ENCODE results near the gene SEC24D. TPM values are rescaled to one million over a fixed set of nuclear protein-coding genes. Genes with fewer than 3 reads are reported as not detected.

Gene SEC24D
- total and polyA plus RNA-seq, 2 of the 8 experiments (the other 6 are each of a cell fraction or from before 2014, with no cell fraction given) = 28.9 to 91.6 TPM

- no peaks in the 10 kb centered on the region for H3K23me2 ChIP-seq (ENCODE audit: low read depth, low read length)
- no peaks in the 10 kb centered on the region for H3K4me1 ChIP-seq (replicated peaks in 1 of 4; ENCODE audit: control insufficient read depth in 3 of 4, insufficient read depth in 4 of 4, low read length in 3 of 4)
- WGBS, 2 experiments (ENCODE audit: extremely low coverage in 1 of 2, insufficient coverage in 1 of 2, insufficient read length in 1 of 2, insufficient replicate concordance in 2 of 2, low coverage in 1 of 2, low lambda C conversion rate in 2 of 2, missing lambda C conversion rate in 1 of 2) = 48% methylated on average over 1 of the region's 1 CpG; no CpG with 5 or more reads in 1 of the 2 experiments
- CTCF ChIA-PET (ENCODE audit: partially characterized antibody) = interaction anchor here (0.6 to 2.9 kb wide), 9 partner anchors 11 to 153 kb away, joined by 3 to 14 read pairs (median 3); partner anchors contain the start of gene SYNPO2
- H3K23ac ChIP-seq (ENCODE audit: insufficient read length) = no peak overlapping the region
- H3K9me3 ChIP-seq (ENCODE audit: insufficient read depth in 2 of 2, low read depth in 1 of 2, low read length in 1 of 2) = no peaks in the 10 kb centered on the region
- H3K4me3 ChIP-seq (ENCODE audit: extremely low read depth in 1 of 4, insufficient read depth in 2 of 4, low read depth in 3 of 4, low read length in 4 of 4) = no peak overlapping the region
- H2BK15ac ChIP-seq (ENCODE audit: low read length) = no peak overlapping the region
- H4K5ac ChIP-seq (ENCODE audit: insufficient read length, low read depth, low read length) = no peak overlapping the region
- no peak overlapping the region for H3K9ac ChIP-seq (replicated peaks in 1 of 4; ENCODE audit: extremely low read depth in 1 of 4, low read depth in 3 of 4, low read length in 3 of 4)
- no peak overlapping the region for H3K18ac ChIP-seq (ENCODE audit: extremely low read depth, low read length)
- H2BK5ac ChIP-seq (ENCODE audit: low read depth, low read length) = no peak overlapping the region
- H2AFZ ChIP-seq (ENCODE audit: low read length) = no peak overlapping the region
- peaks cover 2% of the 10 kb centered on the region; the same call in 1 of the 2 replicates for H3K79me1 ChIP-seq (ENCODE audit: low read depth, low read length)
- H2BK20ac ChIP-seq (ENCODE audit: low read length) = no peak overlapping the region
- H2BK120ac ChIP-seq (replicated peaks; ENCODE audit: low read depth, low read length) = no peak overlapping the region
- no peak overlapping the region for H3K4me2 ChIP-seq (ENCODE audit: insufficient read depth in 1 of 2, low read depth in 2 of 2, low read length in 2 of 2)
- H3K27me3 ChIP-seq (replicated peaks in 1 of 4; ENCODE audit: control insufficient read depth in 3 of 4, extremely low read depth in 1 of 4, insufficient read depth in 3 of 4, low read length in 3 of 4) = no peaks in the 10 kb centered on the region
- DNase-seq (ENCODE audit: low read depth in 1 of 2, low spot score in 2 of 2) = no peak
- H3K27ac ChIP-seq (ENCODE audit: low read depth, low read length) = no peak overlapping the region
- H4K8ac ChIP-seq (ENCODE audit: extremely low read depth, insufficient read depth, low read length) = no peak overlapping the region
- H3K14ac ChIP-seq (ENCODE audit: insufficient read length) = no peak overlapping the region
- POLR2A ChIA-PET (ENCODE audit: partially characterized antibody) = no interaction called here
- no peak overlapping the region for H4K91ac ChIP-seq (replicated peaks; ENCODE audit: insufficient read length, low read length)
- H2BK12ac ChIP-seq (ENCODE audit: low read depth, low read length) = no peak overlapping the region
- H2AK5ac ChIP-seq (ENCODE audit: low read depth, low read length) = no peak overlapping the region
- peaks cover 5 to 42% (median 32%) of the 10 kb centered on the region in 4 experiments; a peak in 7 of 8 replicates for H3K36me3 ChIP-seq (ENCODE audit: control insufficient read depth in 2 of 4, insufficient read depth in 4 of 4, low read length in 3 of 4)
- H4K20me1 ChIP-seq (replicated peaks in 1 of 2; ENCODE audit: control insufficient read depth in 1 of 2, insufficient read depth in 2 of 2, low read length in 2 of 2) = peaks cover 0 to 3% of the 10 kb centered on the region in 2 experiments
- peaks cover 0 to 44% of the 10 kb centered on the region in 2 experiments; a peak in 2 of 4 replicates for H3K79me2 ChIP-seq (ENCODE audit: control insufficient read depth in 1 of 2, insufficient read depth in 2 of 2, low read length in 2 of 2)
- no peak overlapping the region for H3K56ac ChIP-seq (replicated peaks; ENCODE audit: insufficient read length, low read depth, low read length)
- no peak for FAIRE-seq
- no peak overlapping the region for H3K4ac ChIP-seq (replicated peaks; ENCODE audit: insufficient read length, low read depth, low read length)
- TF ChIP-seq KDM1A (IDR thresholded peaks at IDR 0.05; ENCODE audit: borderline replicate concordance, low read length) = no peak
- no peak for TF ChIP-seq BACH1 (IDR thresholded peaks at IDR 0.05; ENCODE audit: low read length)
- no peak for TF ChIP-seq FOSL1 (IDR thresholded peaks at IDR 0.05; ENCODE audit: insufficient read depth, low read depth, low read length)
- TF ChIP-seq TAF7 (optimal IDR thresholded peaks at IDR 0.05; ENCODE audit: borderline replicate concordance, low read depth, low read length) = no peak
- TF ChIP-seq EZH2 (IDR thresholded peaks at IDR 0.05; ENCODE audit: low read depth, low read length, severe bottlenecking) = no peak
- TF ChIP-seq KDM5A (IDR thresholded peaks at IDR 0.05; ENCODE audit: low read length) = no peak
- no peak for TF ChIP-seq JUND (IDR thresholded peaks at IDR 0.05; ENCODE audit: low read length)
- no peak for TF ChIP-seq CEBPB (IDR thresholded peaks at IDR 0.05; ENCODE audit: low read depth, low read length)
Observed at GRCh38 chr4:118816538-118817177, 19.3 kb downstream of the SEC24D start.
